SU-DHL-6 (cell line): ENCODE measurements around the gene TRPM3.

ENCODE experiments used
- CTCF ChIP-seq: fragments of 200-600 bp; sonication (generic); IDR thresholded peaks from one replicate; pipeline ENCODE4 v1.5.1; 2017; ENCODE audit warnings: antibody characterized with exemption, mild to moderate bottlenecking, low read length, moderate library complexity; ENCODE audit not compliant: insufficient read depth, poor library complexity, severe bottlenecking
- EZH2phosphoT487 ChIP-seq: fragments of 200-600 bp; sonication (generic), shearing (Covaris generic); conservative IDR thresholded peaks from 2 replicates; pipeline ENCODE4 v1.6.1; 2018; ENCODE audit warnings: mild to moderate bottlenecking, antibody characterized with exemption, low read length, moderate library complexity, mixed read lengths

GRCh38 chr9:70533492-70533891 lies 587.9 kb downstream of the TRPM3 start:
- TF ChIP-seq EZH2phosphoT487 (no peak), CTCF (no peak)
